ENCODE data around the gene CPEB3.

- TF ChIP-seq CTCF (IDR thresholded peaks at IDR 0.05; ENCODE audit: low read length) = no peak
- no peak for TF ChIP-seq EZH2 (IDR thresholded peaks at IDR 0.05; ENCODE audit: borderline replicate concordance, low read length)
Observed at GRCh38 chr10:92113911-92114600, 176.8 kb downstream of the CPEB3 start.
